Immature natural killer cell (primary cell): ENCODE data around the gene HYAL3. TPM values are rescaled to one million over a fixed set of nuclear protein-coding genes. Genes with fewer than 3 reads are reported as not detected.
A peak's percentile ranks its signal among the peaks of the same experiment; 100 is the strongest.

ENCODE experiments used
- DNase-seq, 3 donors: peaks; one replicate each; pipeline ENCODE4 v3.0.0; 2022; ENCODE audit warnings: mixed read lengths in 1 of 3
- H3K27ac Mint-ChIP-seq, 6 donors: one replicate each; pipeline ENCODE4 v1.8.0; 2020; ENCODE audit warnings: mixed read lengths in 6 of 6, mild to moderate bottlenecking in 5 of 6, inconsistent platforms in 4 of 6, moderate library complexity in 3 of 6
- H3K27me3 Mint-ChIP-seq, 3 donors: one replicate each; pipeline ENCODE4 v1.8.0; 2020 to 2021; ENCODE audit warnings: low read depth in 3 of 3, mild to moderate bottlenecking in 3 of 3, mixed read lengths in 3 of 3, moderate library complexity in 3 of 3, inconsistent platforms in 1 of 3
- H3K36me3 Mint-ChIP-seq, 3 donors: one replicate each; pipeline ENCODE4 v1.8.0; 2020; ENCODE audit warnings: mixed read lengths in 3 of 3, inconsistent platforms in 2 of 3, mild to moderate bottlenecking in 2 of 3
- H3K4me1 Mint-ChIP-seq, 2 donors: one replicate each; pipeline ENCODE4 v1.8.0; 2020; ENCODE audit warnings: inconsistent platforms in 2 of 2, mild to moderate bottlenecking in 2 of 2, mixed read lengths in 2 of 2, moderate library complexity in 1 of 2
- H3K4me3 Mint-ChIP-seq, 5 donors: one replicate each; pipeline ENCODE4 v1.8.0; 2020; ENCODE audit warnings: mild to moderate bottlenecking in 5 of 5, mixed read lengths in 5 of 5, inconsistent platforms in 3 of 5, moderate library complexity in 3 of 5
- H3K9me3 Mint-ChIP-seq, 6 donors: one replicate each; pipeline ENCODE4 v1.8.0; 2020; ENCODE audit warnings: mild to moderate bottlenecking in 6 of 6, mixed read lengths in 6 of 6, inconsistent platforms in 4 of 6, moderate library complexity in 3 of 6
- polyA plus RNA-seq, 3 donors: library from polyadenylated mRNA; unstranded; fragments of 300-500 nt; fragmentation: Illumina TruSeq; gene quantifications; one replicate each; pipeline ENCODE4 v1.2.3, GENCODE V29; 2021

Gene HYAL3
- polyA plus RNA-seq, 3 donors from 2014 or later: 1.5 to 2.4 (median 2.2) TPM

DNA sequence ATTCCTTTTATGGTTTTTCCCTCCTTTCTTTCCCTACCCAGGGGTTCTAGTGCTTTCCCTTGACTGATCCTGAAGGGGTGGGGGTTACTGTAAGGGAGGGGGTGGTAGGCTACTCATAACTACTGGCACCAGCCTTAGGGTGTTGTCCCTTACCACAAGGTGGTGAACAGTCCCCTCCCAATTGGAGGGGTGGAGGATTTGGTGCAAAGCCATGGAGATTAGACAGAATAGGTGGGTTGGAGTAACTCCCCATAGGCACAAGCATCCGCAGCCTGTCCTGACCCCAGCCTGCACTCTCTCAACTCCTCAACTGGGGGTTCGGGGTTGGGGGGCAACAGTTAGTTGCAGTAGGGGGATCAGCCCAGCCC is 25.9 kb upstream of the HYAL3 start:
- Mint-ChIP-seq H3K9me3 (no peaks in the 10 kb centered on the region), H3K27me3 (peaks cover 0 to 10% (median 2%) of the 10 kb centered on the region in 3 donors), H3K27ac (peak overlapping the region in 5 of 6 donors; percentile 43 to 88 (median 62)), H3K4me1 (peaks cover 35 to 40% of the 10 kb centered on the region in 2 donors), H3K4me3 (no peak overlapping the region), H3K36me3 (no peaks in the 10 kb centered on the region)
- no peak for DNase-seq

GRCh38 chr3:50324351-50325112 is 25.3 kb upstream of the HYAL3 start:
- Mint-ChIP-seq H3K4me3 (peak overlapping the region in 2 of 5 donors; percentile 2 to 40), H3K9me3 (no peaks in the 10 kb centered on the region)

GRCh38 chr3:50323614-50324199 is 24.5 kb upstream of the HYAL3 start:
- H3K4me3 Mint-ChIP-seq: no peak overlapping the region
- H3K27ac Mint-ChIP-seq: peak overlapping the region in 4 of 6 donors; percentile 18 to 75 (median 49)
- H3K27me3 Mint-ChIP-seq: peaks cover 0 to 5% (median 2%) of the 10 kb centered on the region in 3 donors
- no peaks in the 10 kb centered on the region for H3K36me3 Mint-ChIP-seq
- no peak for DNase-seq
- H3K4me1 Mint-ChIP-seq: peaks cover 47 to 53% of the 10 kb centered on the region in 2 donors
- no peaks in the 10 kb centered on the region for H3K9me3 Mint-ChIP-seq

More at GRCh38 chr3:50324351-50325112, 25.3 kb upstream of the HYAL3 start:
- Mint-ChIP-seq H3K27me3 (peaks cover 0 to 10% (median 2%) of the 10 kb centered on the region in 3 donors), H3K36me3 (no peaks in the 10 kb centered on the region), H3K27ac (peak overlapping the region; percentile 36 to 88 (median 71)), H3K4me1 (peaks cover 39 to 46% of the 10 kb centered on the region in 2 donors)
- peak; percentile 47 to 56 (median 56) for DNase-seq

- DNase-seq: no peak
- H3K4me1 Mint-ChIP-seq: peaks cover 47 to 53% of the 10 kb centered on the region in 2 donors
- H3K36me3 Mint-ChIP-seq: no peaks in the 10 kb centered on the region
- peaks cover 0 to 5% (median 0%) of the 10 kb centered on the region in 3 donors for H3K27me3 Mint-ChIP-seq
- H3K27ac Mint-ChIP-seq: peak overlapping the region in 5 of 6 donors; percentile 5 to 75 (median 59)
- no peaks in the 10 kb centered on the region for H3K9me3 Mint-ChIP-seq
- H3K4me3 Mint-ChIP-seq: peak overlapping the region in 3 of 5 donors; percentile 39 to 62 (median 58)
Observed at GRCh38 chr3:50323092-50323600, 23.9 kb upstream of the HYAL3 start.

DNA sequence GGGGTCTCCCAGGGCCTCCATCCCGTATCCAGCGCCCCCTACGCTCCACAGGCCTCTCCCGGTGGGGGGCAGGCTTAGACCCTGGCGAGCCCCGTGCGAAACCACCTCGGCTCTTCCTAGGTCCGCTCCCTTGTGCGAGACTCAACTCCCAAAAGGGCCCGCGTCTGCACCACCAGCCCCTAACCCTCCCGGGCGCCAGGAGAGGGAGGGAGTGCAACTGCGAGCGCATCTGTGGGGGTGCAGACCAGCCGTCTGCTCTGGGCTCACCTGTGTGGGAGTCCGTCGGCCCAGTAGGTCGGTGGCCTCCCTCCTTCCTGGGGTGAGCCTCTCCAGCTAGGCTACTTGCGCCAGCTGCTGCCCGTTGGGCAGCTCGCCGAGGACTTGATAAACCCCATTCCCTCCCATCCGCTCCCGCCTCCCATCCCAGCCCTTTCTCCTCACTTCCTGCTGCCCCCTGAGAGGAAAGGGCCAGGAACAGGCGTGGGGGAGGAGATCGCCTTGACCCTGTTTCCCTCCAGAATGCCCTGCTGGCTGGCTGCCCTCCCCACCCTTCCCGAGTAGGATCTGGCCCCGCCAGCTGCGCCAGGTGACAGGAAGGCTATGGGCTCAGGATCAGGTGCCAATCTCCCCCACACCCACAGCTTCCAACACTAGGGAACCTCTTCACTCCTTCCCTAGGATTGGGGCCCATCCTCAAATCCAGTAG is 23.3 kb upstream of the HYAL3 start, which contains the start of gene HYAL2:
Gene HYAL2 (minus strand): TSS at position 360 of the 706 bp plus-strand sequence. CDS start 2,256 bp downstream, outside the sequence.
- no peaks in the 10 kb centered on the region for H3K9me3 Mint-ChIP-seq
- H3K27me3 Mint-ChIP-seq: peaks cover 0 to 2% (median 0%) of the 10 kb centered on the region in 3 donors
- peaks cover 46 to 48% of the 10 kb centered on the region in 2 donors for H3K4me1 Mint-ChIP-seq
- DNase-seq: no peak
- H3K27ac Mint-ChIP-seq: peak within 1 kb of the TSS; percentile 80 to 92 (median 88)
- no peaks in the 10 kb centered on the region for H3K36me3 Mint-ChIP-seq
- H3K4me3 Mint-ChIP-seq: peak within 1 kb of the TSS; percentile 81 to 86 (median 85)

DNA sequence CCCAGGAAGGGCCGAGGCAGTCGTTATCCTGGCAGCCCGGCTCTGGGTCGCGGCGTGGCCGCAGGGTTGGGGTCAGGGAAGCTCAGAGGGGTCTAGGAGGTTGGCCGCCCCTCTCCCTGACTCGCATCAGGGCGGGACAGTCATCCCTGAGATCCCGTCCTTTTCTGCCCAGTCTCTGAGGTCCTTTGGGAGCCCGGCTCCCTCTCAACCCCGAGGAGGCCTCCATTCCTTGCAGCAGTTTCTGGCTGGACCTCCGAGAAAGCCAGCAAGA is 22.8 kb upstream of the HYAL3 start:
- Mint-ChIP-seq H3K27me3 (peaks cover 0 to 2% (median 0%) of the 10 kb centered on the region in 3 donors), H3K4me1 (peaks cover 43 to 46% of the 10 kb centered on the region in 2 donors), H3K27ac (no peak overlapping the region), H3K4me3 (peak overlapping the region in 4 of 5 donors; percentile 82 to 86 (median 85)), H3K36me3 (no peaks in the 10 kb centered on the region), H3K9me3 (no peaks in the 10 kb centered on the region)
- no peak for DNase-seq

- peak; percentile 80 to 82 (median 81) for DNase-seq
- H3K4me3 Mint-ChIP-seq: peak overlapping the region; percentile 81 to 86 (median 85)
- H3K36me3 Mint-ChIP-seq: no peaks in the 10 kb centered on the region
- peaks cover 44 to 46% of the 10 kb centered on the region in 2 donors for H3K4me1 Mint-ChIP-seq
- peaks cover 0 to 3% (median 2%) of the 10 kb centered on the region in 3 donors for H3K27me3 Mint-ChIP-seq
- peak overlapping the region; percentile 80 to 92 (median 88) for H3K27ac Mint-ChIP-seq
- no peaks in the 10 kb centered on the region for H3K9me3 Mint-ChIP-seq
Observed at GRCh38 chr3:50321336-50322114, 22.3 kb upstream of the HYAL3 start.

DNA sequence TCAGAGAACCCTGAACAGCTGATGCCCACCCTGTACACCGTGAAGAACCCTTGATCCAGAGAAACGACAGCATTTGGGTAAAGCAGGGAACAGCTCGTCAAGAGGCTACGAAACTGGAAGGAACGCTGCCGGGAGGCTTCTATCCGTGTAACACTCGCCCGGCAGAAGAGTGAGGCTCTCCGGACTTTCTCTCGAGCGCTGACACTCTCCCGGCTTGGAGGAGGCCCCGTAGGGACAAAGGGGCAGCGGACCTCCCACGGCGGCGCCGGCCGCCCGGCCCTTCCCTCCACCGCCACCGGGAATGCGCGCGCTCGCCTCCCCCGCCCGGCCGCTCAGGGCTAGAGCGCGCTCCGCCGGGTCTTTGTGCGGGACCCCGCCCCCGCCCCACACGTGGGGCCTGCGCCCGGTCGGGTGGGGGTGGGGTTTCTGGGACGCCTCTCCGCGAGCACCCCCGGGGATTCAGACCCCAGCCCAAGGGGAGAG is 21.7 kb upstream of the HYAL3 start:
- Mint-ChIP-seq H3K4me1 (peaks cover 48 to 50% of the 10 kb centered on the region in 2 donors), H3K4me3 (peak overlapping the region; percentile 91 to 96 (median 94)), H3K9me3 (no peaks in the 10 kb centered on the region), H3K27me3 (peaks cover 0 to 4% (median 4%) of the 10 kb centered on the region in 3 donors), H3K36me3 (no peaks in the 10 kb centered on the region), H3K27ac (peak overlapping the region; percentile 69 to 94 (median 90))
- DNase-seq: no peak

DNA sequence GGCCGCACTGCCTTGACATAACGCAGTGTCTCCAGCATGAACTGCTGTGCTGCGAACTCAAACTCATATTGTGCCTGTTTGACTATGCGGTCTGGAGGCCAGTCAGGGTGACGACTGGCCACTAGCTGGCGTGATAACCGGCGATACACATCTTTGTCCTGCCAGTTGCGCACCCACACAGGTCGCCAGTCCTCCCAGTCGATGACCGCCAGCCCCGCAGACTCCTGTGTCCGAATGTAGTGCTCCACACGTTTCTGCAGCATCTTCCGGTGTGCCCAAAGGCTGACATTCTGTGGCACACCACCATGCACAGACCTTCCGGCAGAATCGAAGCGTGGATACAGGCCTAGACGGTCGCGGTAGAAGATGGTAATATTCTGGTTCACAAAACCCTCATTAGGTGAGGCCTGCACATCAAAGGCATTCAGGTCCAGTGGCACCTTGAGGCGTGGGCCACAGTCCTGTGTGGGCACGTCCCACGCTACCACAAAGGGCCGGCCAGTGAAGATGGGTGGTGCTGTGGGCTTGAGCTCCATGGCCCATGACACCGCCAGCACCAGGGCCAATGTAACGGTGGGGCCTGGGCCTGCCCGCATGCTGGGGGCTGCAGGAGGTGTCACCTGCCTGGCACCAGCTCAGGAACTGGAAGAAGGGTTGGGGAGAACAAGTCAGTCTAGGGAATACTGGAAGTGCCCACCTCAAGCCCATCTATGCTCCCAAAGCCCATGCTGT is 20.9 kb upstream of the HYAL3 start:
- peak overlapping the region; percentile 91 to 96 (median 94) for H3K4me3 Mint-ChIP-seq
- no peak for DNase-seq
- peaks cover 0 to 3% (median 2%) of the 10 kb centered on the region in 3 donors for H3K36me3 Mint-ChIP-seq
- peaks cover 0 to 4% (median 4%) of the 10 kb centered on the region in 3 donors for H3K27me3 Mint-ChIP-seq
- no peaks in the 10 kb centered on the region for H3K9me3 Mint-ChIP-seq
- peak overlapping the region in 5 of 6 donors; percentile 78 to 94 (median 90) for H3K27ac Mint-ChIP-seq
- peaks cover 49 to 51% of the 10 kb centered on the region in 2 donors for H3K4me1 Mint-ChIP-seq

- H3K36me3 Mint-ChIP-seq: peaks cover 0 to 4% (median 3%) of the 10 kb centered on the region in 3 donors
- H3K27ac Mint-ChIP-seq: peak overlapping the region in 5 of 6 donors; percentile 74 to 79 (median 76)
Observed at GRCh38 chr3:50319181-50319893, 20.1 kb upstream of the HYAL3 start.

DNA sequence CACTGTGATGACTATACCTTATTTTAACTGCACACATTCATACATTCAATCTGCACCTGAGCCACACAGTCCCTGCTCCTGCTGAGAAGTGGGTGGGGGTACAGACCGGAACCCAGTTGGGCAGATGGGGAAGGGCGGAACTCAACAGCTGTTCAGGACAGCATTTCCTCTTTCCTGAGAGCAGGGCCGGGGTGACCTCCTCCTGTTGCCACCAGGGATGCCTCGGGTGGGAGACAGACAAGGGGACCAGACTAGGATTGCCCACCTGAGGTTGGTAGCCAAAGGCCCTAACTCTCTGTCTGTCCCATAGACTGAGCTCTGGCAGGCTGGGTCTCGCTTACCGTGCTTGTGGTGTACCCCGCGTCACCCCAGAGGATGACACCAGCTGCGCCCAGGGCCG is 19.4 kb upstream of the HYAL3 start:
- Mint-ChIP-seq H3K4me3 (peak overlapping the region; percentile 65 to 96 (median 72)), H3K36me3 (peaks cover 0 to 6% (median 4%) of the 10 kb centered on the region in 3 donors), H3K27ac (peak overlapping the region; percentile 71 to 79 (median 75)), H3K27me3 (peaks cover 0 to 4% (median 4%) of the 10 kb centered on the region in 3 donors), H3K4me1 (peaks cover 48 to 49% of the 10 kb centered on the region in 2 donors), H3K9me3 (no peaks in the 10 kb centered on the region)
- no peak for DNase-seq

More at GRCh38 chr3:50319181-50319893, 20.1 kb upstream of the HYAL3 start:
- DNase-seq: no peak
- Mint-ChIP-seq H3K27me3 (peaks cover 0 to 4% (median 4%) of the 10 kb centered on the region in 3 donors), H3K4me3 (peak overlapping the region; percentile 62 to 96 (median 74)), H3K9me3 (no peaks in the 10 kb centered on the region), H3K4me1 (peaks cover 43 to 46% of the 10 kb centered on the region in 2 donors)
